Ovary (tissue), 9 donors: Measurements from ENCODE around the gene SCGB3A2. TPM values are rescaled to one million over a fixed set of nuclear protein-coding genes. Genes with fewer than 3 reads are reported as not detected.
"Not testable (repeated sequence)": the region's sequence is repeated elsewhere in the genome, so short reads cannot be mapped to it uniquely, and the experiment has no call there.

Source experiments
- DNase-seq, 5 donors: peaks; one replicate each; pipeline ENCODE4 v3.0.0-alpha.2; 2019 to 2020
- H3K27ac ChIP-seq, 2 donors: fragments of 200-600 bp; one replicate each; pipeline versions ENCODE4 v1.5.1 to v1.8.0; 2019 to 2022
- H3K27me3 ChIP-seq: fragments of 200-600 bp; one replicate; pipeline ENCODE4 v1.8.0; 2022
- H3K36me3 ChIP-seq: fragments of 200-600 bp; sonication (generic); one replicate; pipeline ENCODE4 v1.5.1; 2019
- H3K4me1 ChIP-seq: one replicate; pipeline ENCODE4 v1.8.1; 2013; ENCODE audit warnings: mild to moderate bottlenecking, moderate library complexity; ENCODE audit not compliant: insufficient read depth
- H3K4me3 ChIP-seq: fragments of 200-600 bp; sonication (generic); one replicate; pipeline ENCODE4 v1.5.1; 2017
- H3K9me3 ChIP-seq, 2 donors: fragments of 200-600 bp in 1 of 2; sonication (generic) in 1 of 2; one replicate each; pipeline versions ENCODE4 v1.5.1 to v1.8.1; 2013 to 2019; ENCODE audit warnings: mild to moderate bottlenecking in 1 of 2, moderate library complexity in 1 of 2
- CTCF ChIP-seq, 3 donors: fragments of 450-650 bp in 2 of 3; fragments of 200-600 bp in 1 of 3; IDR thresholded peaks; one replicate each; pipeline versions ENCODE4 v1.5.1 to v1.8.0; 2016 to 2022; ENCODE audit warnings: antibody characterized with exemption in 3 of 3, mild to moderate bottlenecking in 1 of 3
- EP300 ChIP-seq: sonication (generic); formaldehyde crosslinking; IDR thresholded peaks from one replicate; pipeline ENCODE4 v1.6.1; 2017; ENCODE audit warnings: antibody characterized with exemption
- POLR2A ChIP-seq: fragments of 450-650 bp; IDR thresholded peaks from one replicate; pipeline ENCODE4 v1.6.1; 2017; ENCODE audit warnings: antibody characterized with exemption, mild to moderate bottlenecking, moderate library complexity
- WGBS, 3 donors: extraction: QIAGEN DNeasy Blood & Tissue Kit in 1 of 3; methylation state at CpG; one replicate each; pipeline versions ENCODE4 v1.1.5 to v1.1.7; 2013 to 2017; 5-methylcytosine and 5-hydroxymethylcytosine counted together
- intact Hi-C, 4 donors: fragments of 100-400 bp; cut with DNase I; formaldehyde crosslinking; loops; one replicate each; pipeline versions ENCODE4 v1.11.0 to v1.15.1; 2022 to 2023
- polyA plus RNA-seq, 2 donors: library from polyadenylated mRNA; stranded (reverse); fragments of 200-250 nt in 1 of 2; fragments of 350-450 nt in 1 of 2; fragmentation: Illumina TruSeq in 1 of 2; extraction: RNeasy Lipid Tissue Mini Kit (QIAGEN cat#74804) in 1 of 2; gene quantifications; one replicate each; pipeline ENCODE4 v1.2.3, GENCODE V29; 2013 to 2014
- total RNA-seq, 7 donors: library from RNA; depleted of rRNA in 2 of 7; stranded (reverse); fragments of >200 nt in 2 of 7; fragmentation: NEBNext Ultra II Directional in 3 of 7; extraction: Animal tissue kit (Norgen Biotek cat#: 25700) in 3 of 7; gene quantifications; one replicate each; pipeline versions ENCODE4 v1.1.0 to v1.2.4, GENCODE V29; 2016 to 2023
- donor health status: DM: no; HTN: no; CAD: no; lungs with moderate emphysema.
- donor health status: DM: no; HTN: no; CAD: no.
- donor health status: Bipolar disorder and iron deficiency.
- donor health status: DM: yes; HTN: yes; CAD: no.
- donor health status: DM: no; HTN: no; CAD: no.
- donor health status: DM: yes; HTN: yes; CAD: no.

The SCGB3A2 gene
- total and polyA plus RNA-seq, 9 donors, result 0.36 to 0.79 (median 0.47) TPM; not detected in 6

DNA sequence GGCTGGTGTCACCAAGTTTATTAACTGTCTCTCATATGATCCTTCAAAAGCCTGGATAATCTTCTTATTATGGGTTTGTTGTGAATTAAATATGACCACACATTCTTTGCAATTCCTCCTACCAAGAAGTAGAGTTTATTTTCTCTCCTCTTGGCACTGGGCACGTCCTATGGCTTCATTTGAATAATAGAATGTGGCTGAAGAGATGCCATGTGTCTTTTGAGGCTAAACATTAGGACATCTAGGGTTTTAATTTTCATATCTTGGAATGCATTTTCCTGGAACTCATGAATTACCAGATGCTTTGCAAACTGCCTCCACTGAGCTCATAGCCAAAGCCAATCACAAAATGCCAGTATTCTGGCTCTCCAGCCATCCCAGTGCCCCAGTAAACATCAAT, 19.9 kb upstream of the SCGB3A2 start:
- Histone ChIP-seq H3K9me3 (no peaks in the 10 kb centered on the region), H3K27ac (no peak overlapping the region), H3K27me3 (no peaks in the 10 kb centered on the region), H3K4me3 (no peak overlapping the region), H3K36me3 (no peaks in the 10 kb centered on the region), H3K4me1 (no peaks in the 10 kb centered on the region)
- no peak for TF ChIP-seq EP300
- no peak for TF ChIP-seq POLR2A
- no peak for TF ChIP-seq CTCF (IDR thresholded peaks at IDR 0.05)
- intact Hi-C loops, result no loop called here
- WGBS, 3 donors, result 42 to 54% (median 48%) methylated on average over 1 of the region's 1 CpG
- DNase-seq, result no peak

DNA sequence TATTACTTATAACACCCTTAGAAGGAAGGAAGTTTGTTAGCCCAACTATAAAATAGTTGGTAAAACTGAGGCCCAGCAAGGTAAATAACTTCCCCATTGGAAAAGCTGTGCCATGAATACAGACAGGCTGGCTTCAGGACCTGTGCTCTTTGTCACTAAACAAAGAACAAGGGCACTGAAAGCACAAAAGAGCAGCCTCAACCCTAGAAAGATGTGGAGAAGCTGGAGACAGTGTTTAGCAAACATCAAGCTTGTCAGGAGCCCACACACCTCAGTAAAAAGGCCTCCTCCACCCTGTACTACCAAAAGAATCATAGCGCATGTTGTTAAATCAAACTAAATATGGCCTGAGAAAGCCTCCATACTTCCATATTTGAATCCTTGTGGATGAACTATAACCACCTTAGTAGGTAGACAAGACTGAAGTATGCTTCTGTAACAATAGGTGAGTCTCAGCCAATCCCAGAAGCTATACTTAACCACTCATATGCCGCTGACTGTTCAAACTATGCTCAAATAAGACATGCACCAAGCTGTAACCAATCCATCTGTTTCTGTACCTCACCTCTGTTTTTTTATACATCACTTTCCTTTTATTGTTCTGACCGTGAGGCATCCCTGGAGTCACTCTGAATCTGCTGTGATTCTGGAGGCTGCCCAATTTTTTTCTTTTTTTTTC, 18.4 kb upstream of the SCGB3A2 start:
- Histone ChIP-seq H3K27ac (no peak overlapping the region), H3K36me3 (no peaks in the 10 kb centered on the region), H3K4me1 (no peaks in the 10 kb centered on the region), H3K4me3 (no peak overlapping the region), H3K27me3 (no peaks in the 10 kb centered on the region), H3K9me3 (no peaks in the 10 kb centered on the region)
- WGBS, 3 donors, result 85 to 91% (median 87%) methylated on average over 3 of the region's 3 CpGs
- DNase-seq, result no peak
- intact Hi-C loops, result no loop called here
- no peak for TF ChIP-seq EP300

DNA sequence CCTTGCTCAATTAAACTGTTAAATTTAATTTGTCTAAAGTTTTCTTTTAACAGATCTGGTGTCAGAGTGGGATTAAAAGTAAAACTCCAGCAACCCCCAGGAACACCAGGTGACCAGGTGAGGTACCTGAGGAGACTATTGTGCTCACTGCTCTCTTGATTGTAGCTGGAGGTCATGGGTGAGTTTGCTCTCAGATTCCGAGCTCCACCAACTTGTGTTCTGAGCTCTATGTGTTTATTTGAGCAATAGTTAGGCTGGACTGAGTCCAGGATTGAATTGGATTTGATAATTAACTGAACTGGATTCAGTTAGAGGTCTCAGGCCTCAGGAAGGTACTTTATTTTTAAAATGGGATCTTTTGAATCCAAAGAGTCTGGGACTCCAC, 17.9 kb upstream of the SCGB3A2 start:
- Histone ChIP-seq H3K9me3 (no peaks in the 10 kb centered on the region), H3K36me3 (no peaks in the 10 kb centered on the region), H3K27me3 (no peaks in the 10 kb centered on the region), H3K27ac (no peak overlapping the region), H3K4me3 (no peak overlapping the region), H3K4me1 (no peaks in the 10 kb centered on the region)
- 82 to 96% (median 89%) methylated on average over 1 of the region's 1 CpG for WGBS, 3 donors
- intact Hi-C loops, result no loop called here
- no peak for TF ChIP-seq POLR2A
- no peak for DNase-seq

GRCh38 chr5:147863454-147864158, 14.9 kb upstream of the SCGB3A2 start:
- no peak for DNase-seq
- Histone ChIP-seq H3K27me3 (no peaks in the 10 kb centered on the region), H3K4me1 (no peaks in the 10 kb centered on the region), H3K36me3 (no peaks in the 10 kb centered on the region), H3K27ac (no peak overlapping the region), H3K4me3 (no peak overlapping the region), H3K9me3 (no peaks in the 10 kb centered on the region)
- WGBS, 3 donors, result 13 to 20% (median 17%) methylated on average over 3 of the region's 3 CpGs
- intact Hi-C loops, result no loop called here
- TF ChIP-seq POLR2A (no peak), CTCF (IDR thresholded peaks at IDR 0.05) (no peak), EP300 (no peak)

- no peak for TF ChIP-seq CTCF (IDR thresholded peaks at IDR 0.05)
- TF ChIP-seq POLR2A, result no peak
- TF ChIP-seq EP300, result no peak
- no peaks in the 10 kb centered on the region for H3K27me3 ChIP-seq
- no peaks in the 10 kb centered on the region for H3K9me3 ChIP-seq
- H3K36me3 ChIP-seq, result no peaks in the 10 kb centered on the region
- WGBS, 3 donors, result 32 to 35% (median 35%) methylated on average over 4 of the region's 4 CpGs
- H3K27ac ChIP-seq, result no peak overlapping the region
- no peak overlapping the region for H3K4me3 ChIP-seq
- intact Hi-C loops, result no loop called here
- no peaks in the 10 kb centered on the region for H3K4me1 ChIP-seq
- no peak for DNase-seq
Measured at GRCh38 chr5:147869112-147869511, 9.4 kb upstream of the SCGB3A2 start.

DNA sequence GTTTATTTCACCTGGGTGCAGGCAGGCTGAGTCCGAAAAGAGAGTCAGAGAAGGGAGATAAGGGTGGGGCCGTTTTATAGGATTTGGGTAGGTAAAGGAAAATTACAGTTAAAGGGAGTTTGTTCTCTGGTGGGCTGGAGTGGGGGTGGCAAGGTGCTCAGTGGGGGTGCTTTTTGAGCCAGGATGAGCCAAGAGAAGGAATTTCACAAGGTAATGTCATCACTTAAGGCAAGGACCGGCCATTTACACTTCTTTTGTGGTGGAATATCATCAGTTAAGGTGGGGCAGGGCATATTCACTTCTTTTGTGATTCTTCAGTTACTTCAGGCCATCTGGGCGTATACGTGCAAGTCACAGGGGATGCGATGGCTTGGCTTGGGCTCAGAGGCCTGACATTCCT, 8.6 kb upstream of the SCGB3A2 start:
- DNase-seq, H3K36me3 ChIP-seq, H3K4me3 ChIP-seq, H3K9me3 ChIP-seq, intact Hi-C loops, H3K27me3 ChIP-seq, H3K27ac ChIP-seq, H3K4me1 ChIP-seq: not testable (repeated sequence)
- 53 to 58% (median 56%) methylated on average over 6 of the region's 6 CpGs for WGBS, 3 donors

DNA sequence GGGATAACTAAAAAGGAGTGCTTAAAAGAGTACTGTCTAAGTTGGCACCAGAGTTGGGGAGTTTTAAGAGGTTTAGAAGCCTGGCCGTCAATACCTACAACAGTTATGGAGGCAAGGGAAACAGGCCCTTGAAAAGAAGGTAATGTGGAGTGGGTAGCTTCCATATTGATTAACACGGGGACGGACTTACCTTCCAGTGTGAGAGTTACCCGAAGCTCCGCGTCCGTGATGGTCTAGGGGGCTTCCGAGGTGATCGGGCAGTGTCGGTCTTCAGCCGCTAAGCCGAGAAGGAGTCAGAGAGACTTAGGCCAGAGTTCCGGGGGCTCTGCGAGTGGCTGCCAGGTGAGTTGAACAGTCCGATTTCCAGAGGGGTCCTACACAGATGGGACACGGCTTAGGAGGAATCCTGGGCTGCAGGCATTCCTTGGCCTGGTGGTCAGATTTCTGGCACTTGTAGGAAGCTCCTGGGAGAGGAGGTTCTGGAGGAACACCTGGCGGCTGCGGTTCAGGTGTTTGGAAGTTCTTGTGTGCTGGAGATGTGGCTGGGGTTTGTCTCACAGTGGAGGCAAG, 6.4 kb upstream of the SCGB3A2 start:
- H3K9me3 ChIP-seq, DNase-seq, H3K27ac ChIP-seq, intact Hi-C loops, H3K36me3 ChIP-seq, H3K4me1 ChIP-seq, H3K27me3 ChIP-seq, H3K4me3 ChIP-seq: not testable (repeated sequence)
- WGBS, 3 donors, result 90 to 96% (median 94%) methylated on average over 17 to 18 of the region's 18 CpGs

DNA sequence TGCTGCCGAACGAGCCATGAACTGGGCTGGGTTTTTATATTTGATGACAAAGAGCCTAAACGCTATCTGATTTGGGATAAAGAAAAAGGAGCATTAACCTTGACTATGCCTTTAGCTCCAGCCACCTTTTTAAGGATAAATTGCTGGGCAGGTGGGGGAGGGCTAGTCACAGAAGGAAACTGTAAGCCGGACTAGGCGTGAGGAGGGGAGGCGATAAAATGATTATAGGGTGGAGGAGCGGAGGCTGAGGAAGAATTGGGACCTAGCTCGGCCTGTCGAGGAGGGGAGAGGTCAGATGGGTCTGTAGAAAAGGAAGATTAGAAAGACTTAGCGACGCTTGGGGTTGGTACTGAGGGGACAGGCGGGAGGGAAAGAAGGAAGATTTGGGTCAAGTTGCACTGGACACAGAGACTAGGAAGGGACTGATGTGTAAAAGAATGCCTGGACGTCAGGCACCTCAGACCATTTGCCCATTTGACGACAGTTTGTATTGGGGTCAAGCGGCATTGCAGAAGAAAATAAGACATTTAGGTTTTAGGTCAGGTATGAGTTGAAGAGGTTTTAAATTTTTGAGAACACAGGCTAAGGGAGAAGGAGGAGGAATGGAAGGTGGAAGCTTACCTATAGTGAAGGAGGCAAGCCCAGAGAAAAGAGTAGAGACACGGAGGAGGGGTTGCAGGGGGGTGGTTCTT, 5.6 kb upstream of the SCGB3A2 start:
- H3K4me3 ChIP-seq, H3K9me3 ChIP-seq, H3K36me3 ChIP-seq, DNase-seq, H3K4me1 ChIP-seq, H3K27me3 ChIP-seq, intact Hi-C loops, H3K27ac ChIP-seq: not testable (repeated sequence)
- WGBS, 3 donors, result 68 to 71% (median 71%) methylated on average over 16 of the region's 16 CpGs
